Dedifferentiated amniotic fluid mesenchymal stem cell (primary cell): ENCODE measurements around the gene HOMER2.

Experiments
- DNase-seq: peaks from one replicate; pipeline ENCODE4 v3.0.0-alpha.2; 2016; ENCODE audit errors: extremely low spot score

Gene HOMER2

DNA sequence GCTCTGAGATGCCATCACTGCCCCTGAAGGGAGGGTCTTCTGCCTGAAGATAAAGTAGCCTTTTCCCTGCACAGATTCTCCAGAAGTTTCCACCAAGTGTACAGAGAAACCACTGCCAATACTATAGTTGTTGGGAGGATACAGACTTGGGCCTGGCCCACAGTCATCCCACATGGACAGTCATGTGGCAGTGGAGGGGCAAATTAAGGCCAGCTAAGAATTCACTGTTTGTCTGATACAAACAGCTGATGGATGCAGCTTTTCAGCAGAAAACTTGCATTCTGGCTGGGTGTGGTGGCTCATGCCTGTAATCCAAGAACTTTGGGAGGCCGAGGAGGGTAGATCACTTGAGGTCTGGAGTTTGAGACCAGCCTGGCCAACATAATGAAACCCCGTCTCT, 22.1 kb downstream of the HOMER2 start:
- no peak for DNase-seq

- no peak for DNase-seq
These were observed 23.8 kb downstream of the HOMER2 start for GRCh38 chr15:82928711-82929110.

DNA sequence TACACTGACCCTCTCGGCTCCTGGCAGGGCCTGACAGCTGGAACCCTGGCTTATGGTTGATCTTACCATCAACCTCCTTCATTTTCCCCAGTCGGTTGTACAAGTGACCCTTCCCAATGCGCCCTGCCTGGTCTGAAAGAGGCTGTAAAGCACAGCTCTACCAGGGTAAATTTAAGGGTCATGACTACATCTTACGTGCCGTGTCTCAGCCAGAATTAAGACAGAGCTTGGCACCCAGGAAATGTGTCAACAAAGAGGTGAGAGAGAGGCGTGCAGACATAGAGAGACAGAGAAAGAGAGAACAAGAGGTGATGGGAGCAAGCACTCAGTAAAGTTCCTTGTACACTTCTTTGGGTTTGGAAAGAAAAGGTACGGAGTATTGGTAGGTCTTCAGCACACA, 28.8 kb downstream of the HOMER2 start:
- no peak for DNase-seq

DNA sequence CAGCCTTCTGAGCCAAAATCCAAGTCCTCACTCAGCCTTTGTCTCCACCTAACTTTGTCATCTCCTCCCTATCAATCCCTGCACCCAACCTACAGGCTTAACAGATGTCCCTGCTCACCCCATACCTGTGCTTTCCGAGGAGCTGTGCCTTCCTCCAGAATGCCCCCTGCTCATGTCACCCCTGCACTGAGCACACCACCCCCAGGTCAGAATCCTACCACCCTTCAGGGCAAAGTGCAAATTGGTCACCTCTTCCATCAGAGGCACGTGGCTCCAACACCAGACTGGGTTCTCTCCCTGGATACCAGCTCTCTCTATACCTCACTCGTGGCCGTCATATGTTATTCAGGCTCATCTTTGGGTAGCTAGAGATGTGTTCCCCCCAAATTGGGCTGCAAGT, 29.8 kb downstream of the HOMER2 start:
- no peak for DNase-seq

GRCh38 chr15:82921939-82922338, 30.6 kb downstream of the HOMER2 start:
- DNase-seq = no peak

- no peak for DNase-seq
These were observed 31.3 kb downstream of the HOMER2 start for GRCh38 chr15:82921242-82921641.

DNA sequence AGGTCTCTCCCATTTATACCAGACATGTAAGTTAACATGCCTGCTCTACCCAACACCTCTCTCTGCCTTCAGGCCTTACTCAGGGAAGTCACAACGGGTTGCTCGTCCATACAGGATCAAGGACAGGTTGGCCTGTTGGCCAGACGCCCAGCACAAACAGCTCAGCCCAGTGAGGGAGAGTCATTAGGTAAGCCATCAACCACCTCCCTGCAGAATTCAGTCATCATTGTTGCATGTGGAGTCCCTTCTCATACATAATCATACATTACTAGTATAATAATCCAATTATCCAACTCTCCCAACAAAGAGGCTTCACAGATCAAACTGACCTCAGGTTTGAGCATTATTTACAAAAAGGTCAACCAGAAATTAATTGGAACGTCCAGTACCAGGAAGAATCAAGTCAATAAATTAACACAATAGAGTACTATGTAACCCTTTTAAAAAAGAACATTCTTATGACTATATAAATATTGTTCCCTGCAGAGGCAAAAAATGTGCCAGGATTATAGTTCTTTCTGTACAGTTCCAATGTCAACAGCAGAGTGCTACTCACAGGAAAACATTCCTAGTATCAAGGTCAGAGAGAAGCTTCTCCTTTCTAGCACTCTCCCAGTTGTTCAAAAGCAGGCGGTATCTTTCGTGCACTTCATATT, 33.2 kb downstream of the HOMER2 start:
- DNase-seq = no peak

- DNase-seq = no peak
These were observed 33.8 kb downstream of the HOMER2 start for GRCh38 chr15:82918607-82919230.

- no peak for DNase-seq
These were observed 34.4 kb downstream of the HOMER2 start for GRCh38 chr15:82918162-82918561.

DNA sequence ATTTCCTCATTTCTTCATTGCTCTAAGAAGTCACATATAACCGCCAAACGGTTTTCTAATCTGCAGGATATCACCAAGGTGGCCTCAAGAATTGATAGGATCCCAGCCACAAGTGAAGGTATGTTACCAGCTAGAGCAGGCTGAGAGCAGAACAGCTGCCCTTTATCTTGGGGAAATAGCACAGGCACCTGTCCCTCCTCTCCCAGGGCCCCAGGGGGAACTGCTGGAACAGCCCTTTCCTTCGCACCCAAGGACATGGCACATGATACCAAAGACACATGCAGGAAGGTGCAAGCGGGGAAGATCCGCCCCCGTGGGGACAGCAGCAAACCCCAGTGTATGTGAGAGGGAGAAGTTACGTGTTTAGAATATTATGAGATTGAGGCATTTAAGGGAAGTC, 35.3 kb downstream of the HOMER2 start:
- DNase-seq = no peak

DNA sequence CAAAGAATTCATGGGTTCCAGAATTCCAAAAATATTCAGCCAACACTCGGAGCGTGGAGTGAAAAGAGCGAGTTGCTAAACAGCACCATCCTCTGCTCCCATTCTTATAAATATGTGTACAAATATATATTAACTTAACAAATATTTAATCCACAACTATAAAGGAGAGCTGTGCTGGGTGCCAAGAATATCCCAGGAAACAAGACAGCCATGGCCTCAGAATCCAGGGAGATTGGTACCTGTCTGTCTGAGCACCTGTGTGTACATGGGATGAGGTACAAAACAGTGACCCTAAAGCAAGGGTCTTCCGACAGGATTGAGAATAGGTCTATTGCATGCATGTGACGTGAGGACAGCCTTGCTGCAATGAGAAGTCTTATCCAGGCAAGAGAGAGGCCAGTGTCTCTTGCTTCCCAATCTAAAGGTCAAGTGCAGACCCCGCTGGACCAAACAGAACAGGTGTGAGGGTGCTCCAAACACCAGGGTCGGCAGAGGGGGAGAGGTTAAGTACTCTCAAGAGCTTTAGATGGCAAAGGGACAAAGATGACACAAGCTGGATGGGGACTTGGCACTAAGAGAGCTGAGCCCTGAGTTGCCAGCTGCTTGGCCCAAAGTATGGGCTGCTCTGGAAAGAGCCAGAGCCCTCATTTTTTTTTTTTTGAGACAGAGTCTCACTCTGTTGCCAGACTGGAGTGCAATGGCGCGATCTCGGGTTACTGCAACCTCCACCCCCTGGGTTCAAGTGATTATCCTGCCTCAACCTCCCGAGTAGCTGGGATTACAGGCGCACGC, 36.2 kb downstream of the HOMER2 start:
- no peak for DNase-seq

GRCh38 chr15:82914396-82914795, 38.1 kb downstream of the HOMER2 start:
- no peak for DNase-seq

DNA sequence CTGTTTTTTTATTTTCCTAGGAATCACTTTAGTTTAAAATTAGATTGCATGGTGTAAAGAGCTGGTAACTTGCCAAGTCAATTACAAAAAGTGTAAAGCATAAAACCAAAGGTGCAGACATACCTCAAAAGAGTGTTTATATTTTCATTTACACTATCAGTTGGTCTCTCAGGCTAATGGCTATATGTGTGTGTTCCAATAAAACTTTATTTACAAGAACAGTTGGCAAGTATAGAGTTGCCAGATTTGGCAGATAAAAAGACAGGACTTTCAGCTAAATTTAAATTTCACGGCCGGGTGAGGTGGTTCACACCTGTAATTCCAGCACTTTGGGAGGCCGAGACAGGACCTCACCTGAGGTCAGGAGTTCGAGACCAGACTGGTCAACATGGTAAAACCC, 41.1 kb downstream of the HOMER2 start:
- DNase-seq = no peak

- DNase-seq = no peak
These were observed 41.8 kb downstream of the HOMER2 start for GRCh38 chr15:82910721-82911120.

DNA sequence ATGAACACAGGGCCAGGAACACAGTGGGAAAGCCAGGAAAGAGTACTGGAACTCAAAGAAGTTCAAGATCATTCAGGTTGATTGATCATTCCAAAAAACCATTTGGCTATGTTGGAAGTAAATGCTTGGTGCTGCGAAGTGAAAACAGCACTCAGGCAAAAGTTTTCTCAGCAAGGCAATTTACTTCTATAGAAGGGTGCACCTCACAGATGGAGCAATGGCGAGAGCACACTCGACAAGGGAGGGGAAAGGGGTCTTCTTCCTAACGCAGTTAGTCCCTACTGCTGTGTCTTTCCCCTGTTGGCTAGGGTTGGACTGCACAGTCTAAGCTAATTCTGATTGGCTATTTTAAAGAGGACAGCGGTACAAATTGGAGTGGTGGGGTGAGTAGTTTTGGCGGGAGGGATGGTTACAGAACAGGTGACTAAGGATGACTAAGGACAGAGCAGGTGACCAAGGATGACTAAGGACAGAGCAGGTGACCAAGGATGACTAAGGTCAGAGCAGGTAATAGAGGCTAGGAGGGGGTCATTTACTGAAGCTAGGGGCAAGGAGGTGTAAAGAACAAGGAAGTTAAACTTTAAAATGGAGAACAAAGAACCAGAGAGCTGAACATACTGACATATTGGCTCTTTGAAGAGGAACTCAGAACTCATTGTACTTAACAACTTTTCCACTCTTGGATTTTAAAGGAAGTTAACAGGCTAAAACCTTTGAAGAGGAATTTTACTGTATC, 43.3 kb downstream of the HOMER2 start:
- DNase-seq = no peak

DNA sequence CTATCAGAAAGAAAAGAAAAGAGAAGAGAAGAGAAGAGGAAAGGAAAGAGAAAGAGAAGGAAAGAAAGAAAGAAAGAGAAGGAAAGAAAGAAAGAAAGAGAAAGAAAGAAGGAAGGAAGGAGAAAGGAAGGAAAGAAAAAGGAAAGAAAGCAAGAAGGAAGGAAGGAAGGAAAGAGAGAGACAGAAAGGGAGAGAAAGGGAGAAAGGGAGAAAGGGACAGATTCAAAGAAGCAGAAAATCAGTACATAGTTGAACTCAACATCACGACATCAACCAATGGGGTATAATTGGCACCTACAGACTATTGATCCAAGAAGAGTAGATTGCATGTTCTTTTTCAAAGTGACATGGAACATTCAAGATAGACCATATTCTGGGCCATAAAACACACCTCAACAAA, 45.2 kb downstream of the HOMER2 start:
- DNase-seq = no peak

GRCh38 chr15:82904574-82904973, 47.9 kb downstream of the HOMER2 start:
- DNase-seq = no peak

GRCh38 chr15:82903511-82903910, 49.0 kb downstream of the HOMER2 start:
- no peak for DNase-seq

DNA sequence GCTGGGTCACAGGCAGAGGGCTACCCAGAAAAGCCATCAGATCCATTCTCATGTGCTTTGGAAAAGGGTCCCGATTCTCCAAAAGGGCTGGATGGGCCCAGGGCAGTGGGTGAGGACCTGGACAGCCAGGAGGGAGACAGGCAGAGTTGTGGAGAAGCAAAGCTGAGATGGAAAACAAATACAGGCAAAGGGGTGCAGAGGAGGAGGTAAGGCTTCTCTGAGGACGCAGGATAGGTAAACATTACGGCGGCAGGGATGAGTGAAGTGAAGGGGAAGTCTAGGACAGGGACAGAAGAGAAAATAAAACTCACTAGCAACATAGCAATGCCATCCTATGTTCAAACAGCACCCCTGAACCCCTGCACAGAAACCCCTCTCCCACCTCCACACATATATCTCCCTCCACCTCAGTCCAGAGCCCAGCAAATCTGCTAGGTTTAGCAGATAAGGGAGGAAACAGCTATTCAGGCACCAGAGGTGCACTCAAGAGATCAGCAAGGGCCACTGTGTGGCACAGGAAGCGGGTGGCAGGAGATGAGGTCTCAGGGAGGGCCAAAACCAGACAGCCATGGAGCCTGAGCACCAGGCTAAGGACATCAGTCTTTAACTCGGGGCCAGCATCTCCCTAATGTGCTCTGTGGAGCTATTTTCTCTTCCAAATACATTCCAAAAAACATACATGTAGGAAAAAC, 51.3 kb downstream of the HOMER2 start:
- no peak for DNase-seq

DNA sequence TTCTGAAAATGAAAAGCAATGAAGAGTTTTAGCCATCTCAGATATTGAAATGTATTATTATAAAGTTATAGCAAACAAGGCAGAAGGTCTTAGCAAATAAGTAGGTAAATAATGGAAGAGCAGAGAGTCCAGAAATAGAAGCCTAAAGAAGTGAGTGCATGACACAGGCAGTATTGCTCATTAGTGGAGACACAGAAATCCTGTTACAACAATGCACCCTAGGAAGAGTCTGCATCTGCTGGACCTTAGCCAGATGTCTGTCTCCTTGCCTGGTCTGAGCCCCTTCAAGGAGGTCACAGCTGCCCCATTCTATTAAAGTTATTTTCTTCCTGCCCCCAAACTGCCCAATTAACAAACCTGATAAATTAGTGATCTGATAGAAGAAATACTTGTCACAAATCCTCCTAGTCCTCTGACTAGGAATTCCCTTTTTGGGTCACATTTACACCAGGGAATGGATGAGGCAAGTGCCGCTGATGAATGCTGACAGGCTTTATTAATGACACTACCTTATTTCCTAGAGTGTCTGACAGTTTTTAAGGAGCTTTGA, 51.9 kb downstream of the HOMER2 start:
- DNase-seq = no peak

GRCh38 chr15:82898961-82899360, 53.6 kb downstream of the HOMER2 start:
- no peak for DNase-seq

GRCh38 chr15:82895983-82896382, 56.5 kb downstream of the HOMER2 start:
- no peak for DNase-seq
